NCI-H345 (cell line): ENCODE data around the gene HOXB7.

Experiments
- DNase-seq: peaks from one replicate; lab custom pipeline; 2025; lab: John Stamatoyannopoulos, UW

Gene HOXB7

GRCh38 chr17:48636177-48637018 lies 25.6 kb upstream of the HOXB7 start:
- DNase-seq = no peak

- no peak for DNase-seq
Observed at GRCh38 chr17:48634493-48635208, 23.8 kb upstream of the HOXB7 start.

DNA sequence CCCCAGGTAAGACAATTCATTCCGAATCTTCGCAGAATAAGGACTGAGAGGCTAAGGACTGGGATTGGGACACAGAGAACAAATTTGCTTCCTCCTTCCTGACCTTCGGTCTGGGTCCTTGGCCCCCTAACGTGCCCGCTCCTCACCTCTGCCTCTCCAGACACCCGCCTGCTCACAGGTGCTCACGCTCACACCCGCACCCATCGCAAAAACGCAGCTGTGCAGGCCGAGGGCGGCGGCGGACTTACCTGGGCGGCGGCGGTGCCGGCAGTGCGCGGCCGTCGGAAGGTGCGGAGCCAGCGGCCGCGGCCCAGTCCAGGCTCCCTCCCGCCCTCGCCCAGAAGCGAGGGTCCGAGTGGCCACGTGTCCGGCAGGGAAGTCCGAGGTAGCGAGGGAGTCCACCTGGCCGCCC lies 22.5 kb upstream of the HOXB7 start:
- no peak for DNase-seq

DNA sequence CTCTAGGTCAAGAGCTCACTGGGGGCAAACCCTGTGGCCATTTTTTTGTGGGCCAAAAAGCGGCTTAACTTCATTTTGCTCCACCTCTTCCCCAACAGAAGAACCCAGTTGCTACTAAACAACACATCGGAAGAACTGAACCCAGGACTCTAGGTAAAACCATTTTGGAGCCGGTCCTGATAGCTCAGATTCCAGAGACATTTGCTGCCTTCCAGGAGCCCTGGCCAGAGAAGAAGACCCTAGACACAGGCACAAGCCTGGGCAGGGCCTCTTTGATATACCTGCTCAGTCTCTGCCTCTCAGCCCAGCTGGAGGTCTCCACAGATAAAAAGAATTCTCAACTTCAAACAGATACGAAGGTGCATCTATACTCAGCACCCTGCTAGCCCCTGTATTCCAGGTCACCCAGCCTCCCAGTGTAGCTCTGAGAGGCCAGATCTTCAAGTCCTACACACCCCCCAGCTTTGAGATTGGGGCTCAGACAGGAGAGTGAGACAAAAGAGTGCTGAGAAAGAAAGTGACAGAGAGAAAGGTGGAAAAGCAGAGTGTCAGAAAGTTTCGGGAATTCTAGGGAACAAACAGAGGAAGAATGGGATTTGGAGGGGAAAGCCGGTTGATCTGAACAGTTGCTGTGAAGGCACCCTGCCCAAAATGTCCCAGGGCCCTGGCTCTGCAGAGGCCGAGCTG lies 21.9 kb upstream of the HOXB7 start:
- no peak for DNase-seq

GRCh38 chr17:48631693-48632578 lies 21.1 kb upstream of the HOXB7 start:
- DNase-seq = no peak

DNA sequence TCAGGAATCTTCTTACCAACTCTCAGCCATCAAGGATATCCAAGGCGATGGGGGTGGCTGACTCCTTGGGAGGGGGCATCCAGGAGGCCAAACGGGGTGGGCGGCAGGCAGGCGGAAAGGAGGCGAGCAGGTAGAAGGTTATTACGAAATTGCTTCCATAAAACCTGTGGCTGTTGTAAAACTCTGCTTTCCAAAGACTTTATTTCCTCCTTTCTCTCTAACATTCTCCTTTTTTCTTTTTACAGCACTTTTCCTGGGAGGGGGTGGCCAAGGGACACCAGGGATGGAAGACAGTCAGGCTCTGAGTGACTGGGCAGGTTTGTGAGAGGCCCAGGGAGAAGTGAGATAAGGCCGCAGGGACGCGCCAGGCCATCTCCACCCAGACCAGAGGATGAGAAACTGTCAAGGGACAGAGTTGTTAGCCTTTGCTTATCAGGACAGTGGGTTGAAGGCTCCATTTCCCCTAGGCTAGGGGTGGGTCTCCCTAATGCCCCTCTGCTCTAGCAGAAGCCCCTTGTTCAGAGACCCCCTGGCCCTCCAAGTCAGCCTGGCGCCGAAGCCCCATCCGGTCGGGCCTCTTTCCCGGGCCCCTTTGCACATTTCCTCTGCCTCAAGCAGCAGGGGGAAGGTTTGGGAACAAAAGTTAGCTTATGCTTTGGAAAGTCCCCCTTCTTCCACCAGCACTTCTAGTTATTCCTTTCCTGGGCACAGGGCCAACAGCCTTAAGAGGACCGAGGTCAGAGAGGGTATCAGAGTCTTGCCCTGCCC lies 20.3 kb upstream of the HOXB7 start:
- DNase-seq = no peak

DNA sequence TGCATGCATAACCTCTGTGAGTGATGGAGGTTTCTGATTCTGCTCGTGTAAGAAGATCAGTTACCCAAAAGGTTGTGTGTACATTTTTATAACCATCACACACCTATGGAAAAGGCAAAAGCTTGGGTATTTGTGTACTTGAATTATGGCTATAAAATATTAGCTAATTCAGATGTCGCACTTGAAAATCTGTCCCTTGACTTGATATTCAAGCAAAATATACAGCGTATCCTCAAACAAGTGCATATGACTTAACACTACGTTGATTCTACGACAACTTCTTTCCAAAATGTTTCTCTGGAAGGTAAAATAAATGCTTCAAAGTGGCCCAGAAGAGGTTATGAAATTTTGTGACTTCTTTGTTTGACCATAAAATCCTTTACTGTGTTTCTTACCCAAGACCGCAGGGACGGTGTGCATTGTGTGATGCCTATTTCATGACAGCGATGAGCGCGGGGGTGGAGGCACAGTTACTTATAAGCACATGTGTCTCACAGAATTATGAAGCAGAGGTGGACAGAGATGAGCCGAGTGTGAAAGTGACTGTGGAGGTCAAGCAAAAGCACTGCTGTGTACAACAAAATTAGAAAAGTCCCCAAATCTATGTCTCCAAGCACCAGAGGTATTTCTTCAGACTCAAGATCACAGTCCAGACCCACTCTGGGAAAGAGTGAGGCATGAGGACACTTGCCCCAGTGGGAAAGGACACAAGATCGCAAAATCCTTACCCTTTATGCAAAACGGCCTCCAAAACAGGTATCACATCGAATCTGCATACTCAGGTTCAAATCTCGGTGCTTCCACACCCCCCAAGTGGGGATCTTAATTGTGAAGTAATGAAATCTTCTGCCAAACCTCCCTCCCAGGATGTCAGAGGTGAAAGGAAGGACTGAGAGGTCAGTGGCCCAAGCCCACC lies 19.4 kb upstream of the HOXB7 start:
- DNase-seq = no peak

GRCh38 chr17:48629411-48629759 lies 18.6 kb upstream of the HOXB7 start:
- no peak for DNase-seq

GRCh38 chr17:48628649-48629410 lies 18.0 kb upstream of the HOXB7 start:
- DNase-seq = no peak

DNA sequence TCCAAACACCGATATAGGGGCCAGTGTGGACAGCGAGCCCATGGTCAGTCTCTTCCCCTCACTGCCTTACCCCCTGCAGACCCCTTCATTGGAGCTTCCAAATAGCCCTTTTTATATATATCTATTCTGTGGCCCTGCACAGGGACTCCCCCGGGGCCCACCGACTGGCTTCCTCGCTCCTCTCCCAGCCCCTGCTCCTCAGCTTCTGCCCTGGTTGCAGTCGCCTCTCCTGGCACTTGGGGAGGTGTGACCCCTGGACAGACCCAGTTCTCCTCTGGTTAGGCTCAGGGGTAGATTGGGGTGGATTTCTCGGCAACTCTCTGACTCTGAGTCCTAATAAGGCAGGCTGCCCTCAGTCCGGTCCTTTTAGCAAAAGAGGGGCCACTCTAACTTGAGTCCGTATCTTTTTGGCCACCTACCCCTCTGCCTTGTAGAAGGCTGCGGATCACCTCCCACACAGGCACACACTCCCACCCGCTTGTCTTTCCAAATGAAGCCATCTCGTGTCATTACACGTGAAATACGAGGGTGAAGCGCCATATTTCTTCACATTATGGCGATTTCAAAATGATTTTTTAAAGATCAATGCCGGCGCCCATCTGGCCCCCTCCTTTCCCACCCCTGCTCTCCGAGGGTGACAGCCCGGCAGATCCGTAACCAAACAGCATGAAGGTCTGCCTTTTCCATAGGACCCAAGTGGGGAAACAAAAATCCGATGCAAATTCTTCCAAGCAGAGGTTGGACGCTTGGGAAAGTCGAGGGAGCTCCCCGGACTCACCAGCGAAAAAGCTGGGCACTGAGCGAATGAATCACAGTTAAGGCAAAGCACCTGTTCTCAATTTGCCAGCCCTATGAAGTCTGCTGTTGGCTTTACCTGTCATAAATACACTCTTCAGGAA lies 17.1 kb upstream of the HOXB7 start:
- DNase-seq = no peak

GRCh38 chr17:48627118-48627597 lies 16.3 kb upstream of the HOXB7 start:
- no peak for DNase-seq

DNA sequence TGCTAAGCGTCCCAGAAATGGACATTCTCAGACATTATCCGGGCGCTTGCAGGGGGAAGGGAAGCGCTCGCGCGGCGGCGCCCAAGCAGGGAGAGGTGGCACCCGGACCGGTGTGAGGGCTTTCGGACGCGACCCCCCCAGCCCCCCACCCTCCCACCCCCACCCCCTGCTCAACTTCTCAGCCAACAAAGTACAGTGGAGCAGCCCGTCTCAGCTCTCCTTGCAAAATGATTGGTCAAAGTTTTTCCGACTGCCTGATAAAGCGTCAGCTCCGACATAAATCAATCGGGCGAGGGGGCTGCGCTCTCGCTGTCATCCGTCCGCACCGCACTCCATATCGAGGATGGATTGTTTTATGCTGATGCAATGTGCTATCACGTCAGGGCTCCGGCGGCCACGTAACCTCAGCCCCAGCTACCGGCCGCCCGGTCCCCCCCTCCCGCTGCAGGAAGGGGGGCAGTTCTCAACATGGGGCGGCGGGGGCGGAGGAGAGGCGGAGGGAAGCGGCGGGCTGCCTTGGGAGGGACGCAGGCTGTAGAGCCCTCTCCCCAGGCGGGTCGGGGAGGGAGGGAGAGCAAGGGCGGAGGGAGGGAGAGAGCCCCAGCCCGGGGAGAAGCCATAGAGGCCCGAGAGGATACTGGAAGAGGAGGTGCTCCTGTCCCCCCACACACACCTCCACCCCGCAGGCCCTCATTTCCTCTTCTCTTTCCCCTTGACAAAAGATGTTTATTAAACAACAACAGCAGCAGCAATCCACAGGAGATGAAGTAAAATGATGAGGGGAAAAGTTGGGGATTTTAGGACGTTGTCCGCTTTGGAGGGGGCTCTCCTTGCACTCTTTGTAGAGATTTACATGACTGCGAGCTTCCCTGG lies 15.7 kb upstream of the HOXB7 start, which contains the start of gene HOXB9:
Gene HOXB9, minus strand, starts transcription at position 114 of the 873 bp plus-strand sequence. Its CDS starts 89 bp downstream, at position 25.
- peak; percentile 57 for DNase-seq

GRCh38 chr17:48625495-48626244 lies 14.9 kb upstream of the HOXB7 start:
- peak; percentile 37 for DNase-seq

- peak; percentile 27 for DNase-seq
Observed at GRCh38 chr17:48624544-48625494, 14.0 kb upstream of the HOXB7 start.

- DNase-seq = no peak
Observed at GRCh38 chr17:48624118-48624517, 13.3 kb upstream of the HOXB7 start.
